ENCODE results near the gene PPP5C.

PPP5C gene

DNA sequence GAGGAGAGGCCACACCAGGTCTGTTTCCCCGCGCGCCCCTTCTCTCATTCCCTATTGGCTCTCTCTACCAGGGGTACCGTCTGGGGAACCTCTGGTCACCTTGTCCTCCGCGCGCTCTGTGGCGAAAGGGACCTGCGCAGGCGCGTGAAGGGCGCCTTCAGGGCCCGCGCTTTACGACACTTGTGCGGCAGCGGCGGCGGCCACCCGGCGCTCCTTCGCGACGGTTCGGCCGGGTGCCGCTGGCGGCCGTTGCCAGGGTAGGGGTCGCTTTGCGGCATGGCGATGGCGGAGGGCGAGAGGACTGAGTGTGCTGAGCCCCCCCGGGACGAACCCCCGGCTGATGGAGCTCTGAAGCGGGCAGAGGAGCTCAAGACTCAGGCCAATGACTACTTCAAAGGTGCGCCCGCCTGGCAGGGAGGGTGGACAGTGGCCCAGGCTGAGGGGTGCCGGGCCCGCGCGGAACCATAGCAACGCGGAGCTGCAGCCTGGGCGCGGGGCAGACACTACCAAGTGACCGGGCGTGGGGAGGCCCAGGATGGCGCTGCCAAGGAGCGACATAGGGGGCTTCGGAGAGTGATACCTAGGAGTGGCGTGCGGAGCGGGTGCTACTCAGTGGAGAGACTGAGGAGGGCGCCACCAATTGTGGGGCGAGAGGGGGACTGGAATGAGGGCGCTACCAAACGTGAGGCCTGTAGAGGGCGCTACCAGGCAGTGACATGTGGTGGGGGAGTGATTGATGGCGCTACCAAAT lies at the start of gene PPP5C:
Gene PPP5C (plus strand): TSS at position 267 of the 751 bp plus-strand sequence. CDS start 10 bp downstream, at position 277.
- Histone ChIP-seq H3K36me3 (ENCODE audit: control insufficient read depth, insufficient read depth, low read length) (no peaks in the 10 kb centered on the region), H3K9ac (ENCODE audit: low read length) (peak within 1 kb of the TSS; percentile 61), H3K4me1 (ENCODE audit: control insufficient read depth, insufficient read depth, low read length) (peaks cover 24% of the 10 kb centered on the region), H3K27ac (ENCODE audit: low read depth, low read length) (peak within 1 kb of the TSS; percentile 89), H3K27me3 (ENCODE audit: control insufficient read depth, insufficient read depth, low read length) (no peaks in the 10 kb centered on the region), H3K4me3 (ENCODE audit: low read length) (peak within 1 kb of the TSS; percentile 96)

DNA sequence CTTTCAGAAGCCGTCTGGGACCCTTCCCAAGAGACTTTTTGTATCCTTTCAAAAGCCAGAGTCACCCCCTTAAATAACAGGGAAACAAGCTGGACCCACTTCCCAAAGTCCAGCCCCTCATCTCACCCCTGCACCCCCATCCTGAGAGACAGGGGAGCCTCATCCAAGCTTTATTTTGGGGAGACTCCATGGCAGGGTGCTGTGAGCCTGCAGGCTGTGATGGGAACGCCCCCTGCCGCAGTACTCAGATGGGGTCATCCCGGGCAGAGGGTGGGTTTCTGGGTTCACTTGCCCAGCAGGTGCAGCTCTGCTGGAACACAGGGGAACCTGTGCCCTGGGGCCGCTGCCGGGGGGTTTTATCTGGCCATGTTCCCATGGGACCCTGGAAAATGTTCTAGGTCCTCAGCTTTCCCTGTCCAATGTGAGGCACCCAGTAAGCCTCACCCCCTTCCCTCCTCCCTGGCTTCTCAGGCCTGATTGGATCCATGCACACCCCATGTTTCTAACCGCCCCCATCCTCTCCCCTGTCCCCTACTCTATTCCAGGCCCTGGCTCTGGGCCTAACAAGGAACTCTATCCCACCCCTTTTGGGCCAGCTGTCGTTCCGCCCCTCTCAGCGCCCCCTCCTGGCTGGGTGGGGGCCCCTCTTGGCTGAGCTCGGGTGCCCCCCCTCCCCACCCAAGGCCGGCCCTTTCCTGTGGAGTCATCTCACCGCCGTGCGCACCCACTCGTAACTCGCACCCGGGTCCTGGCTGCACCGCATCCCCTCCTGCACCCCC lies 49.0 kb upstream of the PPP5C start:
- no peaks in the 10 kb centered on the region for H3K36me3 ChIP-seq (ENCODE audit: control insufficient read depth, insufficient read depth, low read length)
- no peaks in the 10 kb centered on the region for H3K27me3 ChIP-seq (ENCODE audit: control insufficient read depth, insufficient read depth, low read length)
- peaks cover 29% of the 10 kb centered on the region for H3K4me1 ChIP-seq (ENCODE audit: control insufficient read depth, insufficient read depth, low read length)
- H3K4me3 ChIP-seq (ENCODE audit: low read length) = peak overlapping the region; percentile 56
- H3K9ac ChIP-seq (ENCODE audit: low read length) = peak overlapping the region; percentile 68
- H3K27ac ChIP-seq (ENCODE audit: low read depth, low read length) = peak overlapping the region; percentile 92

DNA sequence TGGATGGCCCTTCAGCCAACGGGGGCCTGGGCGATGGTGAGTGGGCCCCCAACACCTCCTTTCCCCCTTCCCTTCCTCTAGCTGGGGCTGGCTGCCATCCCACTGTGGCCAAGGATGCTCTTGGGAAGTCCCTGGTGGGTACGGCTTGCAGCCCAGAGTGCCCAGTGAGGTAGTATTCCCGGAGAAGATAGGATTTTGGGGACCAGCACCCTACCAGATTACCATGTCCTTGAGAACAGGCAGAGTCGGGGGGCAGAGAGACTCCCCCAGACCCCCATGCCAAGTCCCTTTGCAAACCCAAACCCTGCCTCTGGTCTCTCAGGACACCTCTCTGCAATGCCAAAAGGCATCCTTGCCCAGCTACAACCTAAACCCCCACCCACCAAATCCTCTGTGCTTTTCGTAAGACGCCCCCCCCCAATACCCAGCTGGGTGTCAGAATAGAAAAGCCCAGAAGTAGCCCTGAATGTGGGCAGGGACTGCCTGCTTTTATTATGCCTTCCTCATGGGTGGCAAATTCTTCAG lies 48.3 kb upstream of the PPP5C start:
- H3K27me3 ChIP-seq (ENCODE audit: control insufficient read depth, insufficient read depth, low read length) = no peaks in the 10 kb centered on the region
- H3K4me1 ChIP-seq (ENCODE audit: control insufficient read depth, insufficient read depth, low read length) = peaks cover 34% of the 10 kb centered on the region
- peak overlapping the region; percentile 92 for H3K27ac ChIP-seq (ENCODE audit: low read depth, low read length)
- H3K4me3 ChIP-seq (ENCODE audit: low read length) = peak overlapping the region; percentile 50
- H3K36me3 ChIP-seq (ENCODE audit: control insufficient read depth, insufficient read depth, low read length) = no peaks in the 10 kb centered on the region
- peak overlapping the region; percentile 54 for H3K9ac ChIP-seq (ENCODE audit: low read length)

GRCh38 chr19:46299004-46299509 lies 47.8 kb upstream of the PPP5C start:
- Histone ChIP-seq H3K4me3 (ENCODE audit: low read length) (peak overlapping the region; percentile 68), H3K36me3 (ENCODE audit: control insufficient read depth, insufficient read depth, low read length) (no peaks in the 10 kb centered on the region), H3K27ac (ENCODE audit: low read depth, low read length) (peak overlapping the region; percentile 98), H3K27me3 (ENCODE audit: control insufficient read depth, insufficient read depth, low read length) (no peaks in the 10 kb centered on the region), H3K4me1 (ENCODE audit: control insufficient read depth, insufficient read depth, low read length) (peaks cover 34% of the 10 kb centered on the region), H3K9ac (ENCODE audit: low read length) (no peak overlapping the region)

GRCh38 chr19:46299695-46300094 lies 47.2 kb upstream of the PPP5C start:
- Histone ChIP-seq H3K4me1 (ENCODE audit: control insufficient read depth, insufficient read depth, low read length) (peaks cover 34% of the 10 kb centered on the region), H3K9ac (ENCODE audit: low read length) (no peak overlapping the region), H3K36me3 (ENCODE audit: control insufficient read depth, insufficient read depth, low read length) (peaks cover under 1% of the 10 kb centered on the region), H3K27ac (ENCODE audit: low read depth, low read length) (peak overlapping the region; percentile 98), H3K27me3 (ENCODE audit: control insufficient read depth, insufficient read depth, low read length) (no peaks in the 10 kb centered on the region), H3K4me3 (ENCODE audit: low read length) (peak overlapping the region; percentile 68)

DNA sequence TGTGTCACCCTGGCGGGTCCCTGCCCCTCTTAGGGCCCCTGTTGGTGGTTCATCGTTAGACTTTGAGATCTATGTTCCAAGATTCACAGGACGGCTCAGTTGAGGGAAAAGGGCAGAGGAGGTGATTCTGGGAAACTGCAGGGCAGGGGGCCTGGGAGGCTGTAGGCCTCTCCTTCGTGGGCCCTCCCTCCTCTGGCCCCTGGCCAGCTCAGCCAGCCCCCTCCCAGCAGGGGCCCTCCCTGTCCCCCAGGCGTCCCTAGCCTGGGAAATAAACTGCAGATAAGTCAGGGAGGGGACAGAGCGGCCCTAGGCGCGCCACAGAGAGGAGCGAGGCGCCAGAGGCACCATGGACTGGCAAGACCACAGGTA lies 43.6 kb upstream of the PPP5C start:
- peak overlapping the region; percentile 79 for H3K27ac ChIP-seq (ENCODE audit: low read depth, low read length)

DNA sequence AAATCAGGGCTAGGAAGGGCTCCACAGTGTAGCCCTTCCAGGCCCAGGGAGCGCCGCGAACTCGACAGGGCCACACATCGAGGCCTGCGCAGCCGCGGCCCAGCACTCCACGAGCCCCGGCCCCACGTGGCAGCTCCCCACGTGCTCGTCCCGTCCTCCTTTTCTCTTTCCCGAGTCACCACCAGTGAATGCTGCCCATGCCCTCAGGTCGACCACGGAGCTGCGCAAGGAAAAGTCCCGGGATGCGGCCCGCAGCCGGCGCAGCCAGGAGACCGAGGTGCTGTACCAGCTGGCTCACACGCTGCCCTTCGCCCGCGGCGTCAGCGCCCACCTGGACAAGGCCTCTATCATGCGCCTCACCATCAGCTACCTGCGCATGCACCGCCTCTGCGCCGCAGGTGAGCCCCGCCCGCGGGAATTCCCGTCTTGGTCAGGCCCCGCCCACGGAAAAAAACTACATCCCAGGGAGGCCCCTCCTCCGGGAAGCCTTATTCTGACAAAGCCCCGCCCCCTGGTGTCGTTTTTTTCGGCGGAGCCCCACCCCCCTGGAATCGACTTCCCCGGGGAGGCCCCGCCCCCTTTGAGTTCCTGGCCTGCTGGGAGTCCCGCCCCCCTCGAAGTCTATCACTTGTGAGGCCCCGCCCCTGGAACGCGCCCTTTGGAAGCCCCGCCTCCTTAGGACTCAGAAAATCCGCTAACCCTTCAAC lies 43.0 kb upstream of the PPP5C start:
- Histone ChIP-seq H3K36me3 (ENCODE audit: control insufficient read depth, insufficient read depth, low read length) (peaks cover 9% of the 10 kb centered on the region), H3K4me1 (ENCODE audit: control insufficient read depth, insufficient read depth, low read length) (peaks cover 26% of the 10 kb centered on the region), H3K27ac (ENCODE audit: low read depth, low read length) (peak overlapping the region; percentile 79), H3K27me3 (ENCODE audit: control insufficient read depth, insufficient read depth, low read length) (no peaks in the 10 kb centered on the region), H3K4me3 (ENCODE audit: low read length) (peak overlapping the region; percentile 33), H3K9ac (ENCODE audit: low read length) (no peak overlapping the region)

More for the DNA sequence above, 43.6 kb upstream of the PPP5C start:
- peaks cover 29% of the 10 kb centered on the region for H3K4me1 ChIP-seq (ENCODE audit: control insufficient read depth, insufficient read depth, low read length)
- H3K36me3 ChIP-seq (ENCODE audit: control insufficient read depth, insufficient read depth, low read length) = peaks cover 9% of the 10 kb centered on the region
- H3K27me3 ChIP-seq (ENCODE audit: control insufficient read depth, insufficient read depth, low read length) = no peaks in the 10 kb centered on the region
- no peak overlapping the region for H3K4me3 ChIP-seq (ENCODE audit: low read length)
- H3K9ac ChIP-seq (ENCODE audit: low read length) = no peak overlapping the region

GRCh38 chr19:46306501-46306900 lies 40.4 kb upstream of the PPP5C start:
- Histone ChIP-seq H3K4me3 (ENCODE audit: low read length) (no peak overlapping the region), H3K27me3 (ENCODE audit: control insufficient read depth, insufficient read depth, low read length) (no peaks in the 10 kb centered on the region), H3K36me3 (ENCODE audit: control insufficient read depth, insufficient read depth, low read length) (peaks cover 9% of the 10 kb centered on the region), H3K9ac (ENCODE audit: low read length) (no peak overlapping the region), H3K4me1 (ENCODE audit: control insufficient read depth, insufficient read depth, low read length) (peaks cover 7% of the 10 kb centered on the region), H3K27ac (ENCODE audit: low read depth, low read length) (no peak overlapping the region)

- Histone ChIP-seq H3K4me1 (ENCODE audit: control insufficient read depth, insufficient read depth, low read length) (no peaks in the 10 kb centered on the region), H3K4me3 (ENCODE audit: low read length) (no peak overlapping the region)
Measured at GRCh38 chr19:46308510-46308909, 38.4 kb upstream of the PPP5C start.

DNA sequence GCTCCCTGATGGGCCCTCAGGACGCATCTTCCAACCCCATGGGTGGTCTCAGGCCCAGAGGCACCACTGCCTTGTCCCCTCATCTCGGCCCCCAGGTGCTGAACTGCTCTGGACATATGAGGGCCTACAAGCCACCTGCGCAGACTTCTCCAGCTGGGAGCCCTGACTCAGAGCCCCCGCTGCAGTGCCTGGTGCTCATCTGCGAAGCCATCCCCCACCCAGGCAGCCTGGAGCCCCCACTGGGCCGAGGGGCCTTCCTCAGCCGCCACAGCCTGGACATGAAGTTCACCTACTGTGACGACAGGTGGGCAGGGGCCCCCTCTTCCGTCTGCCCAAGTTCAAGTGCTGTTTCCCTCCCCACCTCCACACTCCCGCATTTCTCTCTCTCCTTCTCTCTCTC lies 37.8 kb upstream of the PPP5C start:
- Histone ChIP-seq H3K36me3 (ENCODE audit: control insufficient read depth, insufficient read depth, low read length) (peaks cover 14% of the 10 kb centered on the region), H3K4me3 (ENCODE audit: low read length) (no peak overlapping the region), H3K9ac (ENCODE audit: low read length) (no peak overlapping the region), H3K4me1 (ENCODE audit: control insufficient read depth, insufficient read depth, low read length) (no peaks in the 10 kb centered on the region), H3K27me3 (ENCODE audit: control insufficient read depth, insufficient read depth, low read length) (no peaks in the 10 kb centered on the region), H3K27ac (ENCODE audit: low read depth, low read length) (no peak overlapping the region)

More at GRCh38 chr19:46308510-46308909, 38.4 kb upstream of the PPP5C start:
- H3K36me3 ChIP-seq (ENCODE audit: control insufficient read depth, insufficient read depth, low read length) = peaks cover 14% of the 10 kb centered on the region
- no peaks in the 10 kb centered on the region for H3K27me3 ChIP-seq (ENCODE audit: control insufficient read depth, insufficient read depth, low read length)
- no peak overlapping the region for H3K9ac ChIP-seq (ENCODE audit: low read length)
- H3K27ac ChIP-seq (ENCODE audit: low read depth, low read length) = no peak overlapping the region

GRCh38 chr19:46311444-46311843 lies 35.4 kb upstream of the PPP5C start:
- H3K36me3 ChIP-seq (ENCODE audit: control insufficient read depth, insufficient read depth, low read length) = peaks cover 7% of the 10 kb centered on the region
- H3K27ac ChIP-seq (ENCODE audit: low read depth, low read length) = no peak overlapping the region
- no peaks in the 10 kb centered on the region for H3K27me3 ChIP-seq (ENCODE audit: control insufficient read depth, insufficient read depth, low read length)
- no peak overlapping the region for H3K9ac ChIP-seq (ENCODE audit: low read length)
- no peaks in the 10 kb centered on the region for H3K4me1 ChIP-seq (ENCODE audit: control insufficient read depth, insufficient read depth, low read length)
- no peak overlapping the region for H3K4me3 ChIP-seq (ENCODE audit: low read length)
